Measurements from ENCODE around the gene ADAP2. TPM values are rescaled to one million over a fixed set of nuclear protein-coding genes. Genes with fewer than 3 reads are reported as not detected.

Gene ADAP2
- total and polyA plus RNA-seq, 2 of the 8 experiments (the other 6 are each of a cell fraction or from before 2014, with no cell fraction given): 0.76 to 1.1 TPM

GRCh38 chr17:30954046-30954830 is 32.5 kb downstream of the ADAP2 start:
- H2AFZ ChIP-seq (ENCODE audit: low read length): no peak overlapping the region
- no peak for FAIRE-seq
- TF ChIP-seq NRF1 (IDR thresholded peaks at IDR 0.05; ENCODE audit: low read depth, low read length): no peak

More at GRCh38 chr17:30954046-30954830, 32.5 kb downstream of the ADAP2 start:
- ChIA-PET CTCF (ENCODE audit: partially characterized antibody) (no interaction called here), POLR2A (ENCODE audit: partially characterized antibody) (no interaction called here)
- no peak overlapping the region for H3K56ac ChIP-seq (replicated peaks; ENCODE audit: insufficient read length, low read depth, low read length)
- H3K4ac ChIP-seq (replicated peaks; ENCODE audit: insufficient read length, low read depth, low read length): no peak overlapping the region
- no peaks in the 10 kb centered on the region for H3K9me3 ChIP-seq (ENCODE audit: insufficient read depth in 2 of 2, low read depth in 1 of 2, low read length in 1 of 2)
- H3K4me3 ChIP-seq (ENCODE audit: extremely low read depth in 1 of 4, insufficient read depth in 2 of 4, low read depth in 3 of 4, low read length in 4 of 4): no peak overlapping the region
- no peak overlapping the region for H3K9ac ChIP-seq (replicated peaks in 1 of 4; ENCODE audit: extremely low read depth in 1 of 4, low read depth in 3 of 4, low read length in 3 of 4)
- H3K27ac ChIP-seq (ENCODE audit: low read depth, low read length): no peak overlapping the region
- no peaks in the 10 kb centered on the region; a peak in 1 of 7 replicates for H3K27me3 ChIP-seq (replicated peaks in 1 of 4; ENCODE audit: control insufficient read depth in 3 of 4, extremely low read depth in 1 of 4, insufficient read depth in 3 of 4, low read length in 3 of 4)
- no peak overlapping the region for H2BK20ac ChIP-seq (ENCODE audit: low read length)
- no peak overlapping the region for H4K5ac ChIP-seq (ENCODE audit: insufficient read length, low read depth, low read length)
- no peak overlapping the region for H4K8ac ChIP-seq (ENCODE audit: extremely low read depth, insufficient read depth, low read length)
- H2BK12ac ChIP-seq (ENCODE audit: low read depth, low read length): no peak overlapping the region
- no peaks in the 10 kb centered on the region for H3K36me3 ChIP-seq (ENCODE audit: control insufficient read depth in 2 of 4, insufficient read depth in 4 of 4, low read length in 3 of 4)
- no peak overlapping the region for H3K18ac ChIP-seq (ENCODE audit: extremely low read depth, low read length)
- H3K23ac ChIP-seq (ENCODE audit: insufficient read length): no peak overlapping the region
- no peak overlapping the region for H3K4me2 ChIP-seq (ENCODE audit: insufficient read depth in 1 of 2, low read depth in 2 of 2, low read length in 2 of 2)
- H2BK5ac ChIP-seq (ENCODE audit: low read depth, low read length): no peak overlapping the region
- no peak overlapping the region for H4K91ac ChIP-seq (replicated peaks; ENCODE audit: insufficient read length, low read length)
- WGBS, 2 experiments (ENCODE audit: extremely low coverage in 1 of 2, insufficient coverage in 1 of 2, insufficient read length in 1 of 2, insufficient replicate concordance in 2 of 2, low coverage in 1 of 2, low lambda C conversion rate in 2 of 2, missing lambda C conversion rate in 1 of 2): 88% methylated on average over 6 of the region's 6 CpGs; no CpG with 5 or more reads in 1 of the 2 experiments
- H3K79me2 ChIP-seq (ENCODE audit: control insufficient read depth in 1 of 2, insufficient read depth in 2 of 2, low read length in 2 of 2): no peaks in the 10 kb centered on the region
- H3K4me1 ChIP-seq (replicated peaks in 1 of 4; ENCODE audit: control insufficient read depth in 3 of 4, insufficient read depth in 4 of 4, low read length in 3 of 4): peaks cover 0 to 3% (median 0%) of the 10 kb centered on the region in 4 experiments; a peak in 2 of 7 replicates
- H2AK5ac ChIP-seq (ENCODE audit: low read depth, low read length): no peak overlapping the region
- no peak overlapping the region for H2BK120ac ChIP-seq (replicated peaks; ENCODE audit: low read depth, low read length)
- H3K14ac ChIP-seq (ENCODE audit: insufficient read length): no peak overlapping the region
- no peaks in the 10 kb centered on the region for H3K79me1 ChIP-seq (ENCODE audit: low read depth, low read length)
- no peak overlapping the region for H2BK15ac ChIP-seq (ENCODE audit: low read length)
- no peak for DNase-seq (ENCODE audit: low read depth in 1 of 2, low spot score in 2 of 2)
- H4K20me1 ChIP-seq (replicated peaks in 1 of 2; ENCODE audit: control insufficient read depth in 1 of 2, insufficient read depth in 2 of 2, low read length in 2 of 2): no peaks in the 10 kb centered on the region
- no peaks in the 10 kb centered on the region for H3K23me2 ChIP-seq (ENCODE audit: low read depth, low read length)

Data from H1 (cell line).